Fibroblast of villous mesenchyme (primary cell): ENCODE data around the gene UBE3C. TPM values are rescaled to one million over a fixed set of nuclear protein-coding genes. Genes with fewer than 3 reads are reported as not detected.
"Not testable (repeated sequence)": the region's sequence is repeated elsewhere in the genome, so short reads cannot be mapped to it uniquely, and the experiment has no call there.

Experiments
- DNase-seq: peaks from one replicate; pipeline ENCODE4 v3.0.0-alpha.2; 2010; ENCODE audit warnings: low read depth
- H3K4me3 ChIP-seq: 2 replicates; pipeline ENCODE4 v1.5.1; 2011; ENCODE audit warnings: low read depth, mild to moderate bottlenecking, low read length
- total RNA-seq: library from RNA; depleted of rRNA; stranded (reverse); fragments of >200 nt; gene quantifications from 2 replicates; pipeline ENCODE4 v1.2.3, GENCODE V29; 2012
- TF ChIP-seq, protein P1 (sequence below): IDR thresholded peaks from 2 replicates; pipeline ENCODE4 v1.5.1; 2012; ENCODE audit warnings: low read depth, mild to moderate bottlenecking, low read length; ENCODE audit not compliant: insufficient read depth

UBE3C gene
- total RNA-seq, 1 donor = 150 TPM

DNA sequence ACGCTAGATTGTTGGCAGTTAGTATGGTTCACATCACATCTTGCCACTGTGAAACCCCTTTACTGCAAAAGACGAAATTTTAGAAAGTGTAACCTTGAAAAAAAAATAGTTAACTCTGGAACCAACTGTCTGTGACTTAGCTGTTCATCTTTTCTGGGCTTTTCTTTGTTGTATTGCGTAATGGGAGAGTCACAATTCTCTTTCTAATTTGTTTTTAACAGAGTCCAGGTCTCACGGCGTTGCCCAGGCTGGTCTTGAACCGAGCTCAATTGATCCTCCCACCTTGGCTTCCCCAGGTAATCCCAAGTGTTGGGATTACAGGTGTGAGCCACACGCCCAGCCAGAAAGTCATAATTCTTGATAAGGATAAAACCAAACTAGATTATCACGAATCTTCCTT, 14.5 kb downstream of the UBE3C start:
- DNase-seq = peak; percentile 33
- no peak overlapping the region for H3K4me3 ChIP-seq

DNA sequence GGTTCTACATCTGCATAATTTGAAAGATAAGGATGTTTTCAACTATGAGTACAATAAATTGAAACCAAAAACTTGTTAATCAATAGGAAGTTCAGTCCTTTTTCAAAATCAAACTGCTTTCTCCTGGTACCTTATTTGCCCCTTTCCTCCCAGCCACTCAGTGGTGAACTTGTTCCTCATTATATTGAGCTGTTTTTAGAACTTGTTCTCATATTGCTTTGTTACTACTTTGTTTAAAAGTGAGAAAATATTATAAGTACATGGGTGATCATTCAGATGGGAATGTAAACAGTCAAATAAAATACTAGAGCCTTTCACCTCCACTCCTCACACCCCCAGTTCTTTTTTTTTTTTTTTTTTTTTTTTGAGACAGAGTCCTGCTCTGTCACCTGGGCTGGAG, 17.2 kb downstream of the UBE3C start:
- TF ChIP-seq, protein P1, sequence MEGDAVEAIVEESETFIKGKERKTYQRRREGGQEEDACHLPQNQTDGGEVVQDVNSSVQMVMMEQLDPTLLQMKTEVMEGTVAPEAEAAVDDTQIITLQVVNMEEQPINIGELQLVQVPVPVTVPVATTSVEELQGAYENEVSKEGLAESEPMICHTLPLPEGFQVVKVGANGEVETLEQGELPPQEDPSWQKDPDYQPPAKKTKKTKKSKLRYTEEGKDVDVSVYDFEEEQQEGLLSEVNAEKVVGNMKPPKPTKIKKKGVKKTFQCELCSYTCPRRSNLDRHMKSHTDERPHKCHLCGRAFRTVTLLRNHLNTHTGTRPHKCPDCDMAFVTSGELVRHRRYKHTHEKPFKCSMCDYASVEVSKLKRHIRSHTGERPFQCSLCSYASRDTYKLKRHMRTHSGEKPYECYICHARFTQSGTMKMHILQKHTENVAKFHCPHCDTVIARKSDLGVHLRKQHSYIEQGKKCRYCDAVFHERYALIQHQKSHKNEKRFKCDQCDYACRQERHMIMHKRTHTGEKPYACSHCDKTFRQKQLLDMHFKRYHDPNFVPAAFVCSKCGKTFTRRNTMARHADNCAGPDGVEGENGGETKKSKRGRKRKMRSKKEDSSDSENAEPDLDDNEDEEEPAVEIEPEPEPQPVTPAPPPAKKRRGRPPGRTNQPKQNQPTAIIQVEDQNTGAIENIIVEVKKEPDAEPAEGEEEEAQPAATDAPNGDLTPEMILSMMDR = no peak
- DNase-seq = no peak

More for the DNA sequence above, 14.5 kb downstream of the UBE3C start:
- TF ChIP-seq, protein P1 = no peak

DNA sequence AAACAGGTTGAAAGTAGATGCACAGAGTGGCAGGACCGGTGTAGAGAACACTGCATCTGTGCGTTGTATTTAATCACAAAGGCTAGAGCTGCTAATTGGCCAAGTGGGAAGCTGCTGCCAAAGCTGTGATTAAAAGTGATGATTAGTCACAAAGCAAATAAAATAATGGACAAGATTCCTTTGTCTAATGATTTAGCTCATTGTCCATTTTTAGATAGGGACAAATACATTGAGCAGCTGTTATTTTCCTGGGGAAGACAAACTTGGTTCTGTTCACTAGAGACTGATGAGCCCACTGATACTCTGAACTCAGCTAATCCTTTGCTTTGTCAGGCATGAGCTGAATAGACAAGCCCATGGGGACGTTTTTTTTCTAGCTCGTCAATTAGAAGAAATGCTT, 19.7 kb downstream of the UBE3C start:
- H3K4me3 ChIP-seq = no peak overlapping the region
- TF ChIP-seq, protein P1 = no peak
- no peak for DNase-seq

More for the DNA sequence above, 17.2 kb downstream of the UBE3C start:
- H3K4me3 ChIP-seq = no peak overlapping the region

DNA sequence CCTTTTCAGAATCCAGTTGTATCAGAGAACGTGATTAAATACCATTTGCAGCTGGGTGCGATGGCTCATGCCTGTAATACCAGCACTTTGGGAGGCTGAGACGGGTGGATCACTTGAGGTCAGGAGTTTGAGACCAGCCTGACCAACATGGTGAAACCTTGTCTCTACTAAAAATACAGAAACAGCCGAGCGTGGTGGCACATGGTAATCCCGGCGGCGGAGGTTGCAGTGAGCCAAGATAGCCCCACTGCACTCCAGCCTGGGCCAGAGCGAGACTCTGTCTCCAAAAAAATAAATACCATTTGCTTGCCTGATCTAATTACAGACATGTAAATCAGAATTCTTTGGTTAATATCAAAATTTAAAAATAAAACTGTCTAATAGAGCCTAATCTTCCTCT, 20.8 kb downstream of the UBE3C start:
- not testable (repeated sequence) for H3K4me3 ChIP-seq, DNase-seq

DNA sequence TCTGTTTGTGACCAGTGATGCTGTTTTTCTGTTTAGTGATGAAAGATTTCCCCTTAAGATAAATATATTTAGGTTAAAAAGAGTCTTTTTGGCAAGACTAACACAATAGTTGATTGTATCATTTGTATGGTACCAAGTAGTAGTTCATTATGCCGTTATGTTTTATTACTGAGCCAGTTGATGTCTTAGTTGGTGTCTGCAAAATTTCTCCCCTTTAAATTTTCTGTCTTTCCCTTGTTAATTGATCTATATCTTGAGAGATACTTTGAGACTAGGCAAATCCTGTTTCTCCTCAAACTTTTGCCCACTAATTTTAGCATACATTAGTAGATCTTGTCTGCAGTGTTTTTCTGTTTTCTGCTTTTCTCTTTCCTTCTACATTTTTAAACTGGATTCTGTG, 21.7 kb downstream of the UBE3C start:
- no peak for DNase-seq

DNA sequence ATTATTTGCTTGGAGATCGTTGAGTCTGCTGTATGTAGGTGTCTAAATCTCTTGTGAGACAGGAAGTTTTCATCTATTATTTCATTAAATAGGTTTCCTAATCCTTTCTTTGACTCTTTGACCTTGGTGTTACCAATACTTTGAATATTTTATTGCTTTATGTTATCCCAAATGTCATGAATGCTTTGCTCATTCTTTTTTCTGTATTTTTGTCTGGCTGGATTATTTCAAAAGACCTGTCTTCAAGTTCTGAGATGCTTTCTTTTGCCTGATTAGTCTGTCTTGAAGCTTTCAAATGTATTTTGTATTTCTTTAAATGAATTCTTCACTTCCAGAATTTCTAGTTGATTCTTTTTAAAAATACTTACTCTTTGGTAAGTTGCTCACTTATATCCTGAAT, 27.3 kb downstream of the UBE3C start:
- TF ChIP-seq, protein P1 = no peak
- H3K4me3 ChIP-seq = no peak overlapping the region
- no peak for DNase-seq

More for the DNA sequence above, 21.7 kb downstream of the UBE3C start:
- no peak overlapping the region for H3K4me3 ChIP-seq
- TF ChIP-seq, protein P1 = no peak

DNA sequence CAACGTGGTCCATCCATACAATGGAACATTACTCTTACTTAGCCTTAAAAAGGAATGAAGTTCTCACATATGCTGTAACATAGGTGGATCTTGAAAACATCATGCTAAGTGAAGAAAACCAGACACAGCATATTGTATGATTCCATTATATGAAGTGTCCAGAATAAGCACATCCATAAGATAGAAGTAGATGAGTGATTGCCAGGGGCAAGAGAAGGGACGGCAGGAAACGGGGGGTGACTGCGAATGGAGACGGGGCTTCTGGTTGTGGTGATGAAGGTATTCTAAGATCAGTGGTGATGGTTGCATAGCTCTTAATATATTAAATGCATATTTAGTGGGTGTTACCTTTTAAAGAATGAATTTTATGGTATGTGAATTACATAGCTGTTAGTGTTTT, 29.8 kb downstream of the UBE3C start:
- TF ChIP-seq, protein P1 = no peak
- no peak overlapping the region for H3K4me3 ChIP-seq
- DNase-seq = no peak
